ENCODE results near the gene KDM5A.
A peak's percentile ranks its signal among the peaks of the same experiment; 100 is the strongest.
"Not testable (repeated sequence)": the region's sequence is repeated elsewhere in the genome, so short reads cannot be mapped to it uniquely, and the experiment has no call there.

The KDM5A gene

DNA sequence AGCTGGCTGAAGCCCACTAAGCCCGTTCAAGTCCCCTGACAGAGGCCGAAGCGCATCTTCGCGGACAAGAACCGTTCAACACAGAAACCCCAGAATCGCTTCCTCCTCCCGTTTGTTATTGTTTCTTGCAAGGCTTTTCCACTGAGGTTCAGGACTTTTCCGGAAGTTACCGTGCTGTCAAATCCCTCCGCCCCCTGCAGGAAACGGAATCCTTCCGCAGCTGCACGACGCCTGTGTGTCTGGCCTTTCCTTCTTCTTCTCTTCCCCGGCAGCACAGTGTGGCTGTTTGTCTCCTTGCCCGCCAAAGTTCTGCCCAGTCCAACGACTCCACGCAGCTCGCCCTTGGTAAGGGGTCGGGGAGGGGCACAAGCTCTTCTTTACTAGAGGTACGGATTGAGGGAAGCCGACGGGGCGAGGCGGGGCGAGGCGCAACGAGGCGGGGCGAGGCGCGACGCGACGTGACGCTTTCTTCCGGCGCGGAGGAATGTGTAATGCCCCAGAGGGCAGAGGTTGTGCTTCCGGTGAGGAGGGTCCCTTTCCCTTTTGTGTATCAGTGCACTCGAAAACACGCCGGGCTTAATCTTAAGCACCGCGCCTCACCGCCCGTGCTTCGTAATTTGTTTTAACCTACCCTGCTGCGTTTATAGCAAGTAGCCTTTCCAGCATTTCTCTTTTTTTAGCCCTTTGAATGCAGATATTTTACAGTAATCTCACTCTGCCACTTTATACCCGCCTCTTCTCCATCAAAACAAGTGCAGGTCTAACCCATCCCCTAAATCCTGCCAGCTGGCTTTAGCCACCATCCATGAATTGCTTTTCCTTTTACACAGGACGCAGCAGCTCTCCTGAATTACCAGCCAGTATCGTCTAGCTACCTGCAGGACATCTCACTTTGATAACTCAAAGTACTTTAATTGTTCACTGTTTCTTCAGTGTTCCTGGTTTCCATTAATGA is at the start of gene KDM5A:
Gene KDM5A (minus strand): TSS at position 179 of the 955 bp plus-strand sequence. CDS start 229 bp downstream, outside the sequence.
- peak; percentile 85 for DNase-seq (ENCODE audit: extremely low read depth, low read depth)
- TF ChIP-seq, protein P1, sequence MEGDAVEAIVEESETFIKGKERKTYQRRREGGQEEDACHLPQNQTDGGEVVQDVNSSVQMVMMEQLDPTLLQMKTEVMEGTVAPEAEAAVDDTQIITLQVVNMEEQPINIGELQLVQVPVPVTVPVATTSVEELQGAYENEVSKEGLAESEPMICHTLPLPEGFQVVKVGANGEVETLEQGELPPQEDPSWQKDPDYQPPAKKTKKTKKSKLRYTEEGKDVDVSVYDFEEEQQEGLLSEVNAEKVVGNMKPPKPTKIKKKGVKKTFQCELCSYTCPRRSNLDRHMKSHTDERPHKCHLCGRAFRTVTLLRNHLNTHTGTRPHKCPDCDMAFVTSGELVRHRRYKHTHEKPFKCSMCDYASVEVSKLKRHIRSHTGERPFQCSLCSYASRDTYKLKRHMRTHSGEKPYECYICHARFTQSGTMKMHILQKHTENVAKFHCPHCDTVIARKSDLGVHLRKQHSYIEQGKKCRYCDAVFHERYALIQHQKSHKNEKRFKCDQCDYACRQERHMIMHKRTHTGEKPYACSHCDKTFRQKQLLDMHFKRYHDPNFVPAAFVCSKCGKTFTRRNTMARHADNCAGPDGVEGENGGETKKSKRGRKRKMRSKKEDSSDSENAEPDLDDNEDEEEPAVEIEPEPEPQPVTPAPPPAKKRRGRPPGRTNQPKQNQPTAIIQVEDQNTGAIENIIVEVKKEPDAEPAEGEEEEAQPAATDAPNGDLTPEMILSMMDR (IDR thresholded peaks at IDR 0.05; ENCODE audit: low read depth, low read length): no peak

DNA sequence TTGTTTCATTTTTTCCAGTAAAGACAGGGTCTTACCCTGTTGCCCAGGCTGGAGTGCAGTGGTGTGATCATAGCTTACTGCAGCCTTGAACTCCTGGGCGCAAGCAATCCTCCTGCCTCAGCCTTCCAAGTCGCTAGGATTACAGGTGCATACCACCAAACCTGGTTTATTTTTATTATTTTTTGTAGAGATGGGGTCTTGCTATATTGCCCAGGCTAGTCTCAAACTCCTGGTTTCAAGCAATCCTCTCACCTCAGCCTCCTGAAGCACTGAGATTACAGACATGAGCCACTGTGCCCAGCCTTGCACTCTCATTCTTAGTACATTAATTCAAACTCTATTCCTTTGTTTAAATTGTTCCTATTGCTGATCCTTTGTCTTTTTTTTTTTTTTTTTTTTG is 46.6 kb upstream of the KDM5A start:
- not testable (repeated sequence) for DNase-seq (ENCODE audit: extremely low read depth, low read depth)

DNA sequence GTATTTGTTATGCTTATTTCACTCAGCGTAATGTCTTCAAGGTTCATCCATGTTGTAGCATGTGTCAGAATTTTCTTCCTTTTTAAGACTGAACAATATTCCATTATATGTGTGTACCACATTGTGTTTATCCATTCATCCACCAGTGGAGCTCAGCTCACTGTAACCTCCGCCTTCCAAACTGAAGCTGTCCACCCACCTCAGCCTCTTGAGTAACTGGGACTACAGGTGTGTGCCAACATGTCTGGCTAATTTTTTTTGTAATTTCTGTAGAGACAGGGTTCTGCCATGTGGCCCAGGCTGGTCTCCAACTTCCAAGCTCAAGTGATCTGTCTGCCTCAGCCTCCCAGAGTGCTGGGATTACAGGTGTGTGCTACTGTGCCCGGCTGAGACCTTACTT is 33.4 kb upstream of the KDM5A start:
- TF ChIP-seq, protein P1 (IDR thresholded peaks at IDR 0.05; ENCODE audit: low read depth, low read length): no peak
- DNase-seq (ENCODE audit: extremely low read depth, low read depth): no peak

DNA sequence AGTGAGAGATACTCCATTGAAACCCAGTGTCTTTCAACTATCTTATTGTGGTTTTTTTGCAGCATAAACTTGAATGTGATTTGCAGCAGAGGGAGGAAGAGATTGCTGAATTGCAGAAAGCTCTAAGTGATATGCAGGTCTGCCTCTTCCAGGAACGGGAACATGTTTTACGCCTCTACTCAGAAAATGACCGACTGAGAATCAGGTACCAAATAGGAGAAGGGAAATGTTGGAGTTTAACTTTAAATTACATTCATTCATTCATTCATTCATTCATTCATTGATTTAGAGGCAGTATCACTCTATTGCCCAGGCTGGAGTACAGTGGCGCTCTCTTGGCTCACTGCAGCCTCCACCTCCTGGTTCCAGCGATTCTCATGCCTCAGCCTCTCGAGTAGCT is 29.3 kb upstream of the KDM5A start:
- no peak for DNase-seq (ENCODE audit: extremely low read depth, low read depth)
- TF ChIP-seq, protein P1 (IDR thresholded peaks at IDR 0.05; ENCODE audit: low read depth, low read length): no peak

DNA sequence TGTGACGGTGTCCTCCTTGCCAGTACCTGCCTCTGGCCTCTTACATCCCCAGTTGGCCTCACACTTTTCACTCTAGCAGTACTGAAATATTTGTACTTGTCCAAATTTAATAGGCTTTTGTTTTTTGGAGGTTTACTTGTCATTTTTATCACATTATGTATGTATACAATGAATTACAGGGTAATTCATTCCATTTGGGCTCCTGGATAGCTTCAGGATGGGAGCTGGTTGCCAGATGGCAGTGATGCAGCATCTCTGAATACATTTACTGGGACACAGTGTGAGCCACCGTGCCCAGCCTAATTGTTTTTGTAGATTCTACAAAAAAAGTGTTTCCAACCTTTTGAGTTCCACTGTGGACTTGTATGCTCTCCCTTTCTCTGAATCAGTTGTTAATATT is 25.7 kb upstream of the KDM5A start:
- DNase-seq (ENCODE audit: extremely low read depth, low read depth): no peak
- TF ChIP-seq, protein P1 (IDR thresholded peaks at IDR 0.05; ENCODE audit: low read depth, low read length): no peak

DNA sequence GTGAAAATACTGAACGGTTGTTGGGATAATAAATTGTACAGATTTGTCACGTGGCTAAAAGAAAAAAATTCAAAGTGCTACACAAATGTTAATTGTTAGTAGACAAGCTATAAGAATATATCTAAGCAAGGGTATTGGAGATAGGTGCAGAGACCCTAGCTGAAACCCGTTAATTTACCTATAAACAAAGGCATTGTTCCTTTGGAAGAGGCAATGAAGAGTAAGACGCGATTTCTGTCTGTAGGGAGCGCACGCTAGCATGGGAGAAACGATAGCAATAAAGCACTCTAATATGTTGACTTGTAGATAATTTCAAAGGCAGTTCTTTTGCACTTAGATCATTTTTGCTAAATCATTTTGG is 12.9 kb upstream of the KDM5A start:
- no peak for DNase-seq (ENCODE audit: extremely low read depth, low read depth)
- TF ChIP-seq, protein P1 (IDR thresholded peaks at IDR 0.05; ENCODE audit: low read depth, low read length): peak; percentile 41

DNA sequence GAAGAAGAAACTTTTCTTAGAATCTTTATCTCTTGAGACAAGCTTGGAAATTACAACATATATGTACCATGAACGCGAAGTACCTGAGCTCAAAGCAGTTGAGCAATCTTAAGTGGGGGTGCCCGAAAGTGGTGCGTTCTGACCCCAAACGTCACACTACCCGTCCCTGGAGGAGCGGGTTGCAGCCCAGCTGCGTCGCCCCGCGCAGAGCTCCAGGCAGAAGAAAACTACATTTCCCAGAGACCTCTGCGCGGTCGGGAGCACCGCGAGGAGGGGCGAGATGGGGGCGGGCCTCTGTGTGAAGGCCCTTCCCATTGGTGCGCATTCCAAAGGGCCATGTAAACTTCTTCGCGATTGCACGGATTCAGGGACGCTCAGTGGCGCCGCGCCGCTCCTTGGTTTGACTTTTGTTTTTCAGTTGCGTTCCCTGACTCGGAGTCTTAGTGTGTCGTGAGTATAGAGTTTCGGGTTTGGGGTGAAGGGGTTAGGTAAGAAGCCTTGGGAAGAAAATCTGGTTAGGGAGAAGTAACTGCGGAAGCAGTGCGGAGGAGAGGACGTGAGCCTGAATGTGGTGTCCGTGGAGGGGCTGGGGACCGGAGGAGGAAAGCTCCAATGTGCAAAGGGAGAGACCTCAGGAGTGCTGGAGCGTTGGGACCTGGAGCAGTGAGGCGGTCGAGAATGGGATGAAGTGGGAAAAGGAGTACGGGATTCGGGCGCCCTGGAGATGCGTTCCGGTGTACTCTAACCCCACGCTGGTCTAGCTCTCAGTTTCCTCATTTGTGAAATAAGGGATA is 12.3 kb upstream of the KDM5A start, which contains the start of gene CCDC77:
Gene CCDC77 (plus strand): TSS at position 410 of the 794 bp plus-strand sequence. CDS start 7,740 bp downstream, outside the sequence.
- TF ChIP-seq, protein P1 (IDR thresholded peaks at IDR 0.05; ENCODE audit: low read depth, low read length): peak; percentile 28
- peak; percentile 67 for DNase-seq (ENCODE audit: extremely low read depth, low read depth)

All from AG09319 (cell line).